Subcutaneous abdominal adipose tissue (tissue), 5 donors: ENCODE results near the gene NID1.
"Not testable (repeated sequence)": the region's sequence is repeated elsewhere in the genome, so short reads cannot be mapped to it uniquely, and the experiment has no call there.

Source experiments
- H3K27ac ChIP-seq: one replicate; pipeline ENCODE4 v1.7.0; 2013; ENCODE audit warnings: low read depth, mild to moderate bottlenecking, inconsistent platforms, low read length, moderate library complexity
- H3K27me3 ChIP-seq, 5 donors: one replicate each; pipeline ENCODE4 v1.7.0; 2013; ENCODE audit warnings: low read length in 5 of 5, inconsistent platforms in 1 of 5; ENCODE audit not compliant: control insufficient read depth in 5 of 5, insufficient read depth in 4 of 5
- H3K36me3 ChIP-seq, 5 donors: one replicate each; pipeline ENCODE4 v1.7.0; 2013; ENCODE audit warnings: low read length in 5 of 5; ENCODE audit not compliant: control insufficient read depth in 5 of 5, insufficient read depth in 5 of 5
- H3K4me1 ChIP-seq, 5 donors: one replicate each; pipeline ENCODE4 v1.7.0; 2013; ENCODE audit warnings: low read length in 5 of 5, mild to moderate bottlenecking in 3 of 5, moderate library complexity in 1 of 5; ENCODE audit not compliant: control insufficient read depth in 5 of 5, insufficient read depth in 5 of 5
- H3K4me3 ChIP-seq, 5 donors: one replicate each; pipeline ENCODE4 v1.7.0; 2013; ENCODE audit warnings: low read length in 5 of 5, low read depth in 1 of 5
- H3K9ac ChIP-seq, 5 donors: one replicate each; pipeline ENCODE4 v1.7.0; 2013; ENCODE audit warnings: low read length in 5 of 5, mild to moderate bottlenecking in 4 of 5, moderate library complexity in 3 of 5
- H3K9me3 ChIP-seq, 5 donors: one replicate each; pipeline ENCODE4 v1.7.0; 2013; ENCODE audit warnings: low read length in 5 of 5; ENCODE audit not compliant: control insufficient read depth in 5 of 5
- donor health status: healthy.
- donor health status: healthy.
- donor health status: healthy.
- donor health status: healthy.
- donor health status: healthy.

Gene NID1

DNA sequence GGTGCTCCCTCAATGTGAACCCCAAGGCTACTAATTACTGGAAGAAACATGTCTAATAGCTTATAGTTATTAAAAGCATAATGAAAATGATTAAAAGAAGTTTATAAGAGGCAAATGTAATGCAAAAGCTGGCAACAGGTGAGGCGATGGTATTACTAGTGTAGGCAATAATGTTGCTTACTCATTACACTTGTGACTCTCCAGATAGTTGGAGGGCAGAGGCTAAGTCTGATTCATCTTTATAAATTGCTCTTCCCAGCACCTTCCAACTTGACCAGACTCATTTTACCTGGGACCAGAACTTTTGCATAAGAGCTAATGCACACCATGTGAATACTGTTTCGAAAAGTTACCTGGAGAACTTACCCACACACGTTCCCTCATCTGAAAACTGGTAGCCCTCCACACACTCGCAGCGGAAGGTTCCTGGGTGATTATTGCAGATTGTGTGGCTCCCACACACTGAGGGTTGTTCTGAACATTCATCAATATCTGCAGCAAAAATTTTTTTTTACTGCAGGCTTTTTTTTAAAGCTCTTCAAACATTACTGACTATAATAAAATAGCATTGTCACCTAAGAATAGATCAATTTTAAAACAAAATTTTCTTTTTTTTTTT is 48.0 kb downstream of the NID1 start:
- H3K27ac ChIP-seq = peak overlapping the region; percentile 45

DNA sequence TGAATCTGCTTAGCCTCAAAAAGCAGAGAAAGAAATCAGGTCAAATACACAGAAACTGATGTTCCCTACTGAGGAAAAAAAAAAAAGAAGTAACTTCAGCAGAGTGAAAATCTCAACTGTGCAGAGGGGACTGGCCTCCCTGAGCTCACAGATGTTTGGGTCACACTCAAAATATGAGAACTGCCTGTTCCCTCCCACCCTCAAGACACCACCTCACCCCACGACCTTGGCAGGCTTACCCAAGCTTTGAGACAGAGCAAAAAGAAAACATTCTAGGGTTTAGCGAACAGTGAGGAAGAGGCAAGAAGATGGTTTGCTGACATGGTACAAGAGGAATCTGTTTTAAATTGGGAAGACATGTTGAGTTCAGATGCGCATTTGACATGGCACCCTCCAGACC is 48.8 kb downstream of the NID1 start:
- H3K27ac ChIP-seq = peak overlapping the region; percentile 45
- H3K27me3 ChIP-seq = no peaks in the 10 kb centered on the region
- H3K9me3 ChIP-seq = no peaks in the 10 kb centered on the region
- H3K36me3 ChIP-seq = peaks cover 6 to 60% (median 40%) of the 10 kb centered on the region in 5 donors
- H3K9ac ChIP-seq = no peak overlapping the region
- H3K4me1 ChIP-seq = peaks cover 17 to 40% (median 31%) of the 10 kb centered on the region in 5 donors
- no peak overlapping the region for H3K4me3 ChIP-seq

More for the DNA sequence above, 48.0 kb downstream of the NID1 start:
- no peaks in the 10 kb centered on the region for H3K27me3 ChIP-seq
- no peaks in the 10 kb centered on the region for H3K9me3 ChIP-seq
- H3K4me1 ChIP-seq = peaks cover 18 to 49% (median 39%) of the 10 kb centered on the region in 5 donors
- peaks cover 6 to 59% (median 41%) of the 10 kb centered on the region in 5 donors for H3K36me3 ChIP-seq
- no peak overlapping the region for H3K9ac ChIP-seq
- no peak overlapping the region for H3K4me3 ChIP-seq

DNA sequence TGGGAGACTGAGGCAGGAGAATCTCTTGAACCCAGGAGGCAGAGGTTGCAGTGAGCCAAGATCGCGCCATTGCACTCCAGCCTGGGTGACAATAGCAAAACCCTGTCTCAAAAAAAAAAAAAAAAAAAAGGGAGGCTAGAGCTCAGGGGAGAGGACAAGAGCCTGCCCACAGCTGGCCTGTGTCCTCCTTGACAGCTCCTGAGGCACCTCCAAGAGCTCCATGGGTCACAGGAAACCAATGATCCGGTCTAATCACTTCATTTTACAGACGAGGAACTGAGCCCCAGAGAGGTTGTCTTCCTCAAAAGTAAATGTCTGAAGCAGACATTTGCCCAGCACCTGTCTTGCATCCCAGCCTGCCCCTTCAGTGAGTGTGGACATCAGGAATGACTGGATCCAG is 49.4 kb downstream of the NID1 start:
- H3K9ac ChIP-seq = no peak overlapping the region
- peaks cover 6 to 58% (median 36%) of the 10 kb centered on the region in 5 donors for H3K36me3 ChIP-seq
- H3K4me1 ChIP-seq = peaks cover 11 to 37% (median 27%) of the 10 kb centered on the region in 5 donors
- H3K27me3 ChIP-seq = no peaks in the 10 kb centered on the region
- H3K4me3 ChIP-seq = no peak overlapping the region
- H3K27ac ChIP-seq = peak overlapping the region; percentile 45
- no peaks in the 10 kb centered on the region for H3K9me3 ChIP-seq

DNA sequence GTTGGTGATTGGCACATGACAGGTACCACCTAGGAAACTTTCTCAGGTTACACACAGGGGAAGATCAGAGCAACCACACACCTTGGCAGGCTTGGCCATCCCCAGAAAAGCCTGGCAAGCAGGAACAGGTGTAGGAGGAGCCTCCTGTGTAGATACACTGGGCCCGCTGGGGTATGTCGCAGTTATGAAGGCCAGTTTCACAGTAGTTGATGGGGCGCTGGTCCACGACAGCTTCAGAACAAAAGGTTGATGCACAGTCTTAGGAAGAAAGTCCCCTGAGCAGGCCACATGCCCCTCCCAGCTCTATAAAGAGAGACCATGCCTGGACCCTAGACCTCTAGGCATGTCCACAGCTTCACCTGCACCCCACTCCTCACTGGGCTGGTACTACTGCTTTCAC is 51.6 kb downstream of the NID1 start:
- no peaks in the 10 kb centered on the region for H3K27me3 ChIP-seq
- H3K36me3 ChIP-seq = peaks cover 6 to 64% (median 38%) of the 10 kb centered on the region in 5 donors
- peaks cover 2 to 29% (median 21%) of the 10 kb centered on the region in 5 donors for H3K4me1 ChIP-seq
- no peaks in the 10 kb centered on the region for H3K9me3 ChIP-seq
- H3K4me3 ChIP-seq = no peak overlapping the region
- H3K9ac ChIP-seq = no peak overlapping the region
- no peak overlapping the region for H3K27ac ChIP-seq

DNA sequence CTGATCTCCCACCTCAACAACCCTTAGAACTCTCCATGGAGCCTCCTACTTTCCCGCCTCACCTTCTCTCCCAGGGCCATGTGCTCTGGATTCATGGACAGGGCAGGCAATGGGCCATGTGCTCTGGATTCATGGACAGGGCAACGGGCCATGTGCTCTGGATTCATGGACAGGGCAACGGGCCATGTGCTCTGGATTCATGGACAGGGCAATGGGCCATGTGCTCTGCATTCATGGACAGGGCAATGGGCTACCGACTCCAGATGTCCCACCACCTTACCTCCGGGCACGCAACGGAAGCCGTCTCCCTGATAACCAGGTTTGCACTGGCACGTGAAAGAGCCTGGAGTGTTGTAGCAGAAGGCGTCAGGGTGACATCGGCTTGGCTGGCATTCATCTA is 53.2 kb downstream of the NID1 start:
- H3K36me3 ChIP-seq = peaks cover 6 to 76% (median 43%) of the 10 kb centered on the region in 5 donors
- H3K4me1 ChIP-seq = peaks cover 2 to 27% (median 18%) of the 10 kb centered on the region in 5 donors
- no peak overlapping the region for H3K27ac ChIP-seq
- no peaks in the 10 kb centered on the region for H3K27me3 ChIP-seq
- H3K4me3 ChIP-seq = no peak overlapping the region
- no peaks in the 10 kb centered on the region for H3K9me3 ChIP-seq
- H3K9ac ChIP-seq = no peak overlapping the region

DNA sequence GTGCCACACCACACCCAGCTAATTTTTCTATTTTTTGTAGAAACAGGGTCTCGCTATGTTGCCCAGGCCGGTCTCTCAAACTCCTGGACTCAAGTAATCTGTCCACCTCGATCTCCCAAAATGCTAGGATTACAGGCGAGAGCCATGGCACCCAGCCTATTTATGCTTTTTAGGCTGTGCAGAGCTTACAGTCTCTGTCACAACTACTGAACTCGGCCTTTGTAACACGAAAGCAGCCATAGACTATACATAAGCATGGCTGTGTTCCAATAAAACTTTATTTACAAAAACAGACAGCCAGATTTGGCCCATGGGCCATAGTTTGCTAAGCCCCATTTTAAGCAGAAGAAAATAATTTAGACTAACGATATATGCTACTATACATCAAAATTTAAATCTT is 54.4 kb downstream of the NID1 start:
- no peaks in the 10 kb centered on the region for H3K9me3 ChIP-seq
- peaks cover 10 to 68% (median 33%) of the 10 kb centered on the region in 5 donors for H3K36me3 ChIP-seq
- peak overlapping the region; percentile 79 for H3K27ac ChIP-seq
- H3K27me3 ChIP-seq = no peaks in the 10 kb centered on the region
- H3K9ac ChIP-seq = no peak overlapping the region
- H3K4me1 ChIP-seq = peaks cover 2 to 16% (median 10%) of the 10 kb centered on the region in 5 donors
- H3K4me3 ChIP-seq = no peak overlapping the region

DNA sequence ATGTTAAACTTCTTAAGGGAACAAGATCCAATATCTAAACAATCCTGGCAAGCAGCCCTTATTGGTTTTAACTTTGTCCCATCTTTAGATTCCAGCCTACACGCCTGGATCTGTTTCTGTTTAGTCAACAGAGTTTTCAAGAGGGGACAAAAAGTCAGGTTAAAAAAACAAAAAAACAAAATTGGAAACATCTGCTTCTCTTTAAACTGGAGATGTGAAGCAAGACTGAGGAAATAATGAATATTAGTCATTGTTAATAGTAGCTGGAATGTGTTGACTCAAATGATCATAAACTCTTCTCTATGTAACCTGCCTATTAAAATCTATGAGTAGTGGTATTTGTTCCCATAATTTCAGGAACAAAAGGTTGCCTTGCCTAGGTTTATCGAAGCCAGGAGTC is 55.0 kb downstream of the NID1 start:
- Histone ChIP-seq H3K9me3 (no peaks in the 10 kb centered on the region), H3K4me3 (no peak overlapping the region), H3K9ac (no peak overlapping the region), H3K27me3 (no peaks in the 10 kb centered on the region), H3K27ac (peak overlapping the region; percentile 79), H3K36me3 (peaks cover 10 to 64% (median 33%) of the 10 kb centered on the region in 5 donors), H3K4me1 (peaks cover 2 to 16% (median 10%) of the 10 kb centered on the region in 5 donors)

DNA sequence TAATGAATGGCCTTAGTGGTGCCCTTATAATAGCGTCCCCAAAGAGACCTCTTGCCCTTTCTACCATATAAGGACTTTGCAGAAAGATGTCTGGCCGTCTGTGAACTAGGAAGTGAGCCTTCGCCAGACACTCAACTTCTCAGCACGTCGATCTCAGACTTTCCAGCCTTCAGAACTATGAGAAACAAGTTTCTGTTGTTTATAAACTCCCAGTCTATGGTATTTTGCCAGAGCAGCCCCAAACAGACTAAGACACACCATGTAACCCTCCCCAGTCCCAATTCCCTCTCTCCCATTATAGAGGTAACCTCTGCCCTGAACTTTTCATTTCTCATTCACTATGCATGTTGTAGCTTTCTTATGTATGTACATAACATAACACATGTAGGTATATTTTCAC is 55.7 kb downstream of the NID1 start:
- Histone ChIP-seq H3K27ac (peak overlapping the region; percentile 64), H3K9ac (no peak overlapping the region), H3K27me3 (no peaks in the 10 kb centered on the region), H3K4me3 (no peak overlapping the region), H3K4me1 (peaks cover 2 to 16% (median 10%) of the 10 kb centered on the region in 5 donors), H3K36me3 (peaks cover 10 to 59% (median 33%) of the 10 kb centered on the region in 5 donors), H3K9me3 (no peaks in the 10 kb centered on the region)

DNA sequence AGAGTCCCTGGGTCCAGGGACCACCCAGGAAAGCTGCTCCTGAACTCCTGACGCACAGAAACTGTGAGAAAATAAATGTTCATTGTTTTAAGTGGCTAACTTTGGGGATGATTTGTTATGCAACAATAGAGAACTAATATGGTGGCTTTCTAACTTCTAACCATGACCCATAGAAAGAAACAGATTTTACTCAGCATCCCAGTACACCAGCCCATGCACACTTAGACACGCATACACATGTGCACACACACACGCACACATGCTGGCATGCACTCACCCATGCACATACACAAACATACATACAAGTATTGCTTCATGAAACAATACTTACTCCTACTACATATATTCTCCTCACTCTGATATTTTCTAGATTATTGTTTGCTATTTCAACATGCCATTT is 57.1 kb downstream of the NID1 start:
- H3K36me3 ChIP-seq = peaks cover 6 to 49% (median 26%) of the 10 kb centered on the region in 5 donors
- no peak overlapping the region for H3K4me3 ChIP-seq
- H3K9ac ChIP-seq = no peak overlapping the region
- no peak overlapping the region for H3K27ac ChIP-seq
- peaks cover 2 to 16% (median 10%) of the 10 kb centered on the region in 5 donors for H3K4me1 ChIP-seq
- no peaks in the 10 kb centered on the region for H3K9me3 ChIP-seq
- H3K27me3 ChIP-seq = no peaks in the 10 kb centered on the region

DNA sequence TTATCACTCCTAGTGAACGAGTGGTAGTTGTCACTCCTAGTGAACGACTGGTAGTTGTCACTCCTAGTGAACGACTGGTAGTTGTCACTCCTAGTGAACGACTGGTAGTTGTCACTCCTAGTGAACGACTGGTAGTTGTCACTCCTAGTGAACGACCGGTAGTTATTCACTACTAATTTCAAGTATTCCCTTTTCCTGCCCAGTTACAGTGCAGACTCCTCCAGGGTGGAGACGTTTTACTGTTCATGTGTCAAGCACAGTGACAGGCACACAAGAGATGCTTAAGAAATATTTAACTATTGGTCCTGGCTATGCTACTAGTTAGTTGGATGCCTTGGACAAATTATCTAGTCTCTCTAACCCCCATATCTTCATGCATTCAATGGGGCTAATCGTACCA is 61.8 kb downstream of the NID1 start:
- Histone ChIP-seq H3K36me3 (peaks cover 7 to 35% (median 26%) of the 10 kb centered on the region in 5 donors), H3K4me1 (peaks cover 3 to 23% (median 6%) of the 10 kb centered on the region in 5 donors)
- not testable (repeated sequence) for H3K9ac ChIP-seq, H3K27ac ChIP-seq, H3K4me3 ChIP-seq, H3K27me3 ChIP-seq, H3K9me3 ChIP-seq
